ENCODE measurements around the gene BHLHE41. TPM values are rescaled to one million over a fixed set of nuclear protein-coding genes. Genes with fewer than 3 reads are reported as not detected.

Gene BHLHE41
- total RNA-seq, 2 donors from 2014 or later: 2.6 to 4.6 TPM

GRCh38 chr12:26077915-26078702 is 46.7 kb downstream of the BHLHE41 start:
- WGBS, 2 donors: 86 to 89% methylated on average over 2 of the region's 2 CpGs
- Histone ChIP-seq H3K9me3 (no peaks in the 10 kb centered on the region), H3K27ac (no peak overlapping the region), H3K27me3 (no peaks in the 10 kb centered on the region), H3K4me1 (no peaks in the 10 kb centered on the region), H3K4me3 (no peak overlapping the region), H3K36me3 (replicated peaks in 1 of 2; ENCODE audit: insufficient read depth in 1 of 2, low read depth in 2 of 2) (no peaks in the 10 kb centered on the region)
- no peak for TF ChIP-seq POLR2A (IDR thresholded peaks at IDR 0.05)
- TF ChIP-seq, protein P1, sequence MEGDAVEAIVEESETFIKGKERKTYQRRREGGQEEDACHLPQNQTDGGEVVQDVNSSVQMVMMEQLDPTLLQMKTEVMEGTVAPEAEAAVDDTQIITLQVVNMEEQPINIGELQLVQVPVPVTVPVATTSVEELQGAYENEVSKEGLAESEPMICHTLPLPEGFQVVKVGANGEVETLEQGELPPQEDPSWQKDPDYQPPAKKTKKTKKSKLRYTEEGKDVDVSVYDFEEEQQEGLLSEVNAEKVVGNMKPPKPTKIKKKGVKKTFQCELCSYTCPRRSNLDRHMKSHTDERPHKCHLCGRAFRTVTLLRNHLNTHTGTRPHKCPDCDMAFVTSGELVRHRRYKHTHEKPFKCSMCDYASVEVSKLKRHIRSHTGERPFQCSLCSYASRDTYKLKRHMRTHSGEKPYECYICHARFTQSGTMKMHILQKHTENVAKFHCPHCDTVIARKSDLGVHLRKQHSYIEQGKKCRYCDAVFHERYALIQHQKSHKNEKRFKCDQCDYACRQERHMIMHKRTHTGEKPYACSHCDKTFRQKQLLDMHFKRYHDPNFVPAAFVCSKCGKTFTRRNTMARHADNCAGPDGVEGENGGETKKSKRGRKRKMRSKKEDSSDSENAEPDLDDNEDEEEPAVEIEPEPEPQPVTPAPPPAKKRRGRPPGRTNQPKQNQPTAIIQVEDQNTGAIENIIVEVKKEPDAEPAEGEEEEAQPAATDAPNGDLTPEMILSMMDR (IDR thresholded peaks at IDR 0.05): no peak
- intact Hi-C loops (cut with DNase I): no loop called here
- DNase-seq (no peak), ATAC-seq (no peak)

Other genes starting within 250 kb of the BHLHE41 start
- gene RASSF8, start 166.4 kb downstream of the BHLHE41 start, total RNA-seq: 10 to 100 TPM; 15.8 to 19.1 TPM
- gene SSPN, start 70.5 kb upstream of the BHLHE41 start, total RNA-seq: 1 to 10 TPM; 3.3 to 6.7 TPM